HEK293 (cell line): Measurements from ENCODE around the gene ADCK2.
A peak's percentile ranks its signal among the peaks of the same experiment; 100 is the strongest.

ENCODE experiments used
- EGR2 ChIP-seq: fragments of 450-650 bp; formaldehyde crosslinking; IDR thresholded peaks from 2 replicates; pipeline ENCODE4 v1.5.1; 2016; ENCODE audit warnings: low read depth, missing biosample characterization, missing genetic modification characterization
- GFI1B ChIP-seq: fragments of 450-650 bp; formaldehyde crosslinking; IDR thresholded peaks from 2 replicates; pipeline ENCODE4 v1.5.1; 2016; ENCODE audit warnings: missing biosample characterization, missing genetic modification characterization
- GLIS1 ChIP-seq: fragments of 450-650 bp; formaldehyde crosslinking; IDR thresholded peaks from 2 replicates; pipeline ENCODE4 v1.5.1; 2016; ENCODE audit warnings: missing biosample characterization, missing genetic modification characterization
- GLIS2 ChIP-seq: fragments of 450-650 bp; formaldehyde crosslinking; IDR thresholded peaks from 2 replicates; pipeline ENCODE4 v1.5.1; 2016; ENCODE audit warnings: missing biosample characterization, missing genetic modification characterization
- RBAK ChIP-seq: fragments of 450-650 bp; formaldehyde crosslinking; IDR thresholded peaks from 2 replicates; pipeline ENCODE4 v1.5.1; 2016; ENCODE audit warnings: missing biosample characterization, missing genetic modification characterization
- ZBTB1 ChIP-seq: fragments of 450-650 bp; formaldehyde crosslinking; IDR thresholded peaks from 2 replicates; pipeline ENCODE4 v1.5.1; 2016; ENCODE audit warnings: missing biosample characterization, missing genetic modification characterization
- ZBTB10 ChIP-seq: fragments of 450-650 bp; formaldehyde crosslinking; IDR thresholded peaks from 2 replicates; pipeline ENCODE4 v1.5.1; 2016; ENCODE audit warnings: missing biosample characterization, missing genetic modification characterization
- ZBTB44 ChIP-seq: fragments of 450-650 bp; IDR thresholded peaks from 2 replicates; pipeline ENCODE4 v1.5.1; 2018; ENCODE audit warnings: missing biosample characterization, mild to moderate bottlenecking, missing genetic modification characterization
- ZBTB7A ChIP-seq: fragments of 450-650 bp; formaldehyde crosslinking; IDR thresholded peaks from 2 replicates; pipeline ENCODE4 v1.5.1; 2016; ENCODE audit warnings: low read depth, missing biosample characterization, missing genetic modification characterization
- ZFP3 ChIP-seq: fragments of 450-650 bp; formaldehyde crosslinking; IDR thresholded peaks from 2 replicates; pipeline ENCODE4 v1.5.1; 2016; ENCODE audit warnings: low read depth, missing biosample characterization, missing genetic modification characterization
- ZFP41 ChIP-seq: fragments of 450-650 bp; formaldehyde crosslinking; IDR thresholded peaks from 2 replicates; pipeline ENCODE4 v1.5.1; 2016; ENCODE audit warnings: missing biosample characterization, missing genetic modification characterization, borderline replicate concordance
- ZNF16 ChIP-seq: fragments of 450-650 bp; formaldehyde crosslinking; IDR thresholded peaks from 2 replicates; pipeline ENCODE4 v1.5.1; 2016; ENCODE audit warnings: low read depth, missing biosample characterization, missing genetic modification characterization
- ZNF18 ChIP-seq: fragments of 450-650 bp; formaldehyde crosslinking; IDR thresholded peaks from 2 replicates; pipeline ENCODE4 v1.5.1; 2016; ENCODE audit warnings: missing biosample characterization, missing genetic modification characterization
- ZNF2 ChIP-seq: fragments of 450-650 bp; formaldehyde crosslinking; IDR thresholded peaks from 2 replicates; pipeline ENCODE4 v1.5.1; 2016; ENCODE audit warnings: missing biosample characterization, missing genetic modification characterization
- ZNF302 ChIP-seq: fragments of 450-650 bp; formaldehyde crosslinking; IDR thresholded peaks from 2 replicates; pipeline ENCODE4 v1.5.1; 2016; ENCODE audit warnings: missing biosample characterization, missing genetic modification characterization, low read depth
- ZNF555 ChIP-seq: fragments of 450-650 bp; formaldehyde crosslinking; conservative IDR thresholded peaks from 2 replicates; pipeline ENCODE4 v1.5.1; 2017; ENCODE audit warnings: missing biosample characterization, mild to moderate bottlenecking, missing genetic modification characterization, inconsistent platforms
- ZNF580 ChIP-seq: fragments of 450-650 bp; formaldehyde crosslinking; IDR thresholded peaks from 2 replicates; pipeline ENCODE4 v1.5.1; 2016; ENCODE audit warnings: missing biosample characterization, missing genetic modification characterization
- ZNF596 ChIP-seq: fragments of 450-650 bp; IDR thresholded peaks from 2 replicates; pipeline ENCODE4 v1.5.0; 2018; ENCODE audit warnings: missing biosample characterization, mild to moderate bottlenecking, missing genetic modification characterization, moderate library complexity
- ZNF626 ChIP-seq: fragments of 450-650 bp; sonication (Bioruptor Pico); formaldehyde crosslinking; IDR thresholded peaks from 2 replicates; pipeline ENCODE4 v1.5.1; 2018; ENCODE audit warnings: missing biosample characterization, missing genetic modification characterization, inconsistent platforms
- ZNF660 ChIP-seq: fragments of 450-650 bp; IDR thresholded peaks from 2 replicates; pipeline ENCODE4 v1.5.1; 2018; ENCODE audit warnings: missing biosample characterization, mild to moderate bottlenecking, missing genetic modification characterization
- ZNF670 ChIP-seq: fragments of 450-650 bp; formaldehyde crosslinking; IDR thresholded peaks from 2 replicates; pipeline ENCODE4 v1.5.1; 2016; ENCODE audit warnings: missing biosample characterization, missing genetic modification characterization, low read depth
- ZNF747 ChIP-seq: fragments of 450-650 bp; formaldehyde crosslinking; IDR thresholded peaks from 2 replicates; pipeline ENCODE4 v1.5.1; 2016; ENCODE audit warnings: missing biosample characterization, missing genetic modification characterization
- TF ChIP-seq, protein P1 (sequence below): fragments of 450-650 bp; formaldehyde crosslinking; conservative IDR thresholded peaks from 2 replicates; pipeline ENCODE4 v1.5.1; 2016; ENCODE audit warnings: low read depth, missing biosample characterization, missing genetic modification characterization
- TF ChIP-seq, protein P2 (sequence below): fragments of 450-650 bp; formaldehyde crosslinking; IDR thresholded peaks from 2 replicates; pipeline ENCODE4 v1.5.1; 2017; ENCODE audit warnings: missing biosample characterization, missing genetic modification characterization
- TF ChIP-seq, protein P3 (sequence below): fragments of 450-650 bp; formaldehyde crosslinking; IDR thresholded peaks from 2 replicates; pipeline ENCODE4 v1.5.1; 2016; ENCODE audit warnings: missing biosample characterization, missing genetic modification characterization

ADCK2 gene

GRCh38 chr7:140625908-140626868, 46.6 kb upstream of the ADCK2 start (continued):
- TF ChIP-seq ZBTB10 (tag by site-specific recombination) = no peak
- no peak for TF ChIP-seq ZBTB7A
- TF ChIP-seq GFI1B = no peak
- TF ChIP-seq EGR2 = peak; percentile 86
- TF ChIP-seq, protein P1, sequence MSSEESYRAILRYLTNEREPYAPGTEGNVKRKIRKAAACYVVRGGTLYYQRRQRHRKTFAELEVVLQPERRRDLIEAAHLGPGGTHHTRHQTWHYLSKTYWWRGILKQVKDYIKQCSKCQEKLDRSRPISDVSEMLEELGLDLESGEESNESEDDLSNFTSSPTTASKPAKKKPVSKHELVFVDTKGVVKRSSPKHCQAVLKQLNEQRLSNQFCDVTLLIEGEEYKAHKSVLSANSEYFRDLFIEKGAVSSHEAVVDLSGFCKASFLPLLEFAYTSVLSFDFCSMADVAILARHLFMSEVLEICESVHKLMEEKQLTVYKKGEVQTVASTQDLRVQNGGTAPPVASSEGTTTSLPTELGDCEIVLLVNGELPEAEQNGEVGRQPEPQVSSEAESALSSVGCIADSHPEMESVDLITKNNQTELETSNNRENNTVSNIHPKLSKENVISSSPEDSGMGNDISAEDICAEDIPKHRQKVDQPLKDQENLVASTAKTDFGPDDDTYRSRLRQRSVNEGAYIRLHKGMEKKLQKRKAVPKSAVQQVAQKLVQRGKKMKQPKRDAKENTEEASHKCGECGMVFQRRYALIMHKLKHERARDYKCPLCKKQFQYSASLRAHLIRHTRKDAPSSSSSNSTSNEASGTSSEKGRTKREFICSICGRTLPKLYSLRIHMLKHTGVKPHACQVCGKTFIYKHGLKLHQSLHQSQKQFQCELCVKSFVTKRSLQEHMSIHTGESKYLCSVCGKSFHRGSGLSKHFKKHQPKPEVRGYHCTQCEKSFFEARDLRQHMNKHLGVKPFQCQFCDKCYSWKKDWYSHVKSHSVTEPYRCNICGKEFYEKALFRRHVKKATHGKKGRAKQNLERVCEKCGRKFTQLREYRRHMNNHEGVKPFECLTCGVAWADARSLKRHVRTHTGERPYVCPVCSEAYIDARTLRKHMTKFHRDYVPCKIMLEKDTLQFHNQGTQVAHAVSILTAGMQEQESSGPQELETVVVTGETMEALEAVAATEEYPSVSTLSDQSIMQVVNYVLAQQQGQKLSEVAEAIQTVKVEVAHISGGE (tag by site-specific recombination) = peak; percentile 60
- peak; percentile 71; the same call in 1 of the 2 replicates for TF ChIP-seq ZNF2 (tag by site-specific recombination)
- TF ChIP-seq, protein P2, sequence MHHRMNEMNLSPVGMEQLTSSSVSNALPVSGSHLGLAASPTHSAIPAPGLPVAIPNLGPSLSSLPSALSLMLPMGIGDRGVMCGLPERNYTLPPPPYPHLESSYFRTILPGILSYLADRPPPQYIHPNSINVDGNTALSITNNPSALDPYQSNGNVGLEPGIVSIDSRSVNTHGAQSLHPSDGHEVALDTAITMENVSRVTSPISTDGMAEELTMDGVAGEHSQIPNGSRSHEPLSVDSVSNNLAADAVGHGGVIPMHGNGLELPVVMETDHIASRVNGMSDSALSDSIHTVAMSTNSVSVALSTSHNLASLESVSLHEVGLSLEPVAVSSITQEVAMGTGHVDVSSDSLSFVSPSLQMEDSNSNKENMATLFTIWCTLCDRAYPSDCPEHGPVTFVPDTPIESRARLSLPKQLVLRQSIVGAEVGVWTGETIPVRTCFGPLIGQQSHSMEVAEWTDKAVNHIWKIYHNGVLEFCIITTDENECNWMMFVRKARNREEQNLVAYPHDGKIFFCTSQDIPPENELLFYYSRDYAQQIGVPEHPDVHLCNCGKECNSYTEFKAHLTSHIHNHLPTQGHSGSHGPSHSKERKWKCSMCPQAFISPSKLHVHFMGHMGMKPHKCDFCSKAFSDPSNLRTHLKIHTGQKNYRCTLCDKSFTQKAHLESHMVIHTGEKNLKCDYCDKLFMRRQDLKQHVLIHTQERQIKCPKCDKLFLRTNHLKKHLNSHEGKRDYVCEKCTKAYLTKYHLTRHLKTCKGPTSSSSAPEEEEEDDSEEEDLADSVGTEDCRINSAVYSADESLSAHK (tag by site-specific recombination) = peak; percentile 71
- TF ChIP-seq, protein P3, sequence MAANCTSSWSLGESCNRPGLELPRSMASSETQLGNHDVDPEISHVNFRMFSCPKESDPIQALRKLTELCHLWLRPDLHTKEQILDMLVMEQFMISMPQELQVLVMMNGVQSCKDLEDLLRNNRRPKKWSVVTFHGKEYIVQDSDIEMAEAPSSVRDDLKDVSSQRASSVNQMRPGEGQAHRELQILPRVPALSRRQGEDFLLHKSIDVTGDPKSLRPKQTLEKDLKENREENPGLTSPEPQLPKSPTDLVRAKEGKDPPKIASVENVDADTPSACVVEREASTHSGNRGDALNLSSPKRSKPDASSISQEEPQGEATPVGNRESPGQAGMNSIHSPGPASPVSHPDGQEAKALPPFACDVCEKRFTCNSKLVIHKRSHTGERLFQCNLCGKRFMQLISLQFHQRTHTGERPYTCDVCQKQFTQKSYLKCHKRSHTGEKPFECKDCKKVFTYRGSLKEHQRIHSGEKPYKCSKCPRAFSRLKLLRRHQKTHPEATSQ (tag by site-specific recombination) = no peak
- 0 out of 2 replicates have a peak, but pooled peaks have one; percentile 45 for TF ChIP-seq ZNF580
- TF ChIP-seq ZNF660 (tag by site-specific recombination) = peak; percentile 43; the same call in 1 of the 2 replicates
- no peak for TF ChIP-seq ZNF555 (tag by site-specific recombination)
- no peak for TF ChIP-seq ZNF670 (tag by site-specific recombination)
- TF ChIP-seq ZBTB1 = no peak
- TF ChIP-seq ZNF302 (tag by site-specific recombination) = no peak
- no peak for TF ChIP-seq ZBTB44 (tag by site-specific recombination)
- TF ChIP-seq ZNF16 (tag by site-specific recombination) = no peak
- TF ChIP-seq RBAK (tag by site-specific recombination) = no peak
- peak; percentile 100 for TF ChIP-seq GLIS1 (tag by site-specific recombination)
- TF ChIP-seq ZNF747 (tag by site-specific recombination) = no peak
- TF ChIP-seq GLIS2 (tag by site-specific recombination) = peak; percentile 47; the same call in 1 of the 2 replicates
- TF ChIP-seq ZFP41 = no peak
- TF ChIP-seq ZFP3 (tag by site-specific recombination) = no peak
- TF ChIP-seq ZNF626 (tag by site-specific recombination) = no peak
- no peak for TF ChIP-seq ZNF18 (tag by site-specific recombination)
- no peak for TF ChIP-seq ZNF596 (tag by site-specific recombination)
